ENCODE results near the gene C16orf74. TPM values are rescaled to one million over a fixed set of nuclear protein-coding genes. Genes with fewer than 3 reads are reported as not detected.

The C16orf74 gene
- total and polyA plus RNA-seq, 11 donors, result 0.53 to 4.1 (median 1.6) TPM

- Histone ChIP-seq H3K9me3 (no peaks in the 10 kb centered on the region), H3K27ac (no peak overlapping the region), H3K4me1 (peaks cover 3 to 37% (median 18%) of the 10 kb centered on the region in 12 donors), H3K36me3 (no peaks in the 10 kb centered on the region), H3K27me3 (peaks cover 0 to 14% (median 0%) of the 10 kb centered on the region in 9 donors), H3K4me3 (no peak overlapping the region)
- WGBS, 4 donors, result 37 to 46% (median 44%) methylated on average over 11 to 15 of the region's 15 CpGs
- DNase-seq (no peak), ATAC-seq (peak in 1 of 4 donors; percentile 15)
- TF ChIP-seq POLR2A (IDR thresholded peaks at IDR 0.05) (no peak), CTCF (IDR thresholded peaks at IDR 0.05) (no peak)
- intact Hi-C loops (cut with DNase I), result no loop called here
These were observed 1.0 kb upstream of the C16orf74 start for GRCh38 chr16:85751698-85752501.

- Histone ChIP-seq H3K9me3 (no peaks in the 10 kb centered on the region), H3K36me3 (no peaks in the 10 kb centered on the region), H3K4me1 (peaks cover 3 to 37% (median 18%) of the 10 kb centered on the region in 12 donors), H3K27ac (peak overlapping the region in 1 of 12 donors; percentile 1), H3K27me3 (peaks cover 0 to 14% (median 0%) of the 10 kb centered on the region in 9 donors), H3K4me3 (peak overlapping the region; percentile 9 to 70 (median 60))
- 1 to 3% (median 1%) methylated on average over 26 to 51 of the region's 51 CpGs for WGBS, 4 donors
- peak in 3 of 5 donors; percentile 36 to 52 (median 39) for DNase-seq
- intact Hi-C loops (cut with DNase I), result no loop called here
- peak in 3 of 4 donors; percentile 5 to 40 (median 40) for ATAC-seq
- TF ChIP-seq CTCF (IDR thresholded peaks at IDR 0.05), result no peak
- no peak for TF ChIP-seq POLR2A (IDR thresholded peaks at IDR 0.05)
These were observed 610 bp downstream of the C16orf74 start for GRCh38 chr16:85750146-85750826.

- WGBS, 4 donors, result 20 to 40% (median 25%) methylated on average over 7 to 14 of the region's 14 CpGs
- TF ChIP-seq POLR2A (IDR thresholded peaks at IDR 0.05) (no peak), CTCF (IDR thresholded peaks at IDR 0.05) (no peak)
- peak in 1 of 4 donors; percentile 14 for ATAC-seq
These were observed 1.1 kb downstream of the C16orf74 start for GRCh38 chr16:85749771-85750145.

More at GRCh38 chr16:85749771-85750145, 1.1 kb downstream of the C16orf74 start:
- no peak for DNase-seq
- Histone ChIP-seq H3K27me3 (peaks cover 0 to 14% (median 0%) of the 10 kb centered on the region in 9 donors), H3K4me3 (peak overlapping the region in 11 of 12 donors; percentile 42 to 70 (median 62)), H3K36me3 (no peaks in the 10 kb centered on the region), H3K27ac (no peak overlapping the region), H3K4me1 (peaks cover 3 to 37% (median 18%) of the 10 kb centered on the region in 12 donors), H3K9me3 (no peaks in the 10 kb centered on the region)
- intact Hi-C loops (cut with DNase I), result no loop called here
